PC-3 (cell line): ENCODE data around the gene MSMO1. TPM values are rescaled to one million over a fixed set of nuclear protein-coding genes. Genes with fewer than 3 reads are reported as not detected.

Source experiments
- ATAC-seq: fragments of 200-7000 bp; cut with Tn5 transposase; 2 replicates; pipeline ENCODE4 v1.9.1; 2020; ENCODE audit warnings: mild to moderate bottlenecking, moderate library complexity
- BruUV-seq: library from RNA; stranded (reverse); fragments of 400-500 nt; replicated peaks from 2 replicates; lab custom pipeline; 2021; lab: Mats Ljungman, UMichigan
- CTCF ChIA-PET: fragments of 300-600 bp; sonication (Branson Sonifier 250); formaldehyde crosslinking; loops from one replicate; lab custom pipeline; 2022; ENCODE audit warnings: antibody characterized with exemption; lab: Charles Lee
- POLR2A ChIA-PET: fragments of 300-600 bp; sonication (Branson Sonifier 250); formaldehyde crosslinking; loops from one replicate; lab custom pipeline; 2022; ENCODE audit warnings: antibody characterized with exemption; ENCODE audit not compliant: unreplicated experiment; lab: Charles Lee
- DNase-seq: peaks from one replicate; pipeline ENCODE4 v3.0.0-alpha.2; 2015
- H2AFZ ChIP-seq: fragments of 300-600 bp; sonication (generic); 2 replicates; pipeline ENCODE4 v1.6.0; 2016; ENCODE audit warnings: antibody characterized with exemption, low read length
- H3F3A ChIP-seq: fragments of 300-600 bp; sonication (generic); one replicate; pipeline ENCODE4 v1.6.0; 2017; ENCODE audit warnings: antibody characterized with exemption, low read length, control low read depth, mild to moderate bottlenecking; ENCODE audit not compliant: unreplicated experiment
- H3K27ac ChIP-seq: fragments of 300-600 bp; sonication (generic); 2 replicates; pipeline ENCODE4 v1.5.1; 2016; ENCODE audit warnings: mild to moderate bottlenecking, low read length
- H3K27me3 ChIP-seq: fragments of 300-600 bp; sonication (generic); 2 replicates; pipeline ENCODE4 v1.6.1; 2016; ENCODE audit warnings: low read length, mixed read lengths
- H3K36me3 ChIP-seq: fragments of 300-600 bp; sonication (generic); 2 replicates; pipeline ENCODE4 v1.6.1; 2016; ENCODE audit warnings: low read depth, mixed run types, low read length, mixed read lengths
- H3K4me1 ChIP-seq: fragments of 300-600 bp; sonication (generic); 2 replicates; pipeline ENCODE4 v1.5.1; 2016; ENCODE audit warnings: low read length; ENCODE audit not compliant: insufficient read depth
- H3K4me2 ChIP-seq: fragments of 300-600 bp; sonication (generic); 2 replicates; pipeline ENCODE4 v1.6.0; 2016; ENCODE audit warnings: low read length
- H3K4me3 ChIP-seq: fragments of 300-600 bp; sonication (generic); 2 replicates; pipeline ENCODE4 v1.5.1; 2016; ENCODE audit warnings: mild to moderate bottlenecking, low read length, mixed read lengths
- H3K79me2 ChIP-seq: fragments of 300-600 bp; sonication (generic); 2 replicates; pipeline ENCODE4 v1.6.1; 2017; ENCODE audit warnings: low read length, mixed read lengths
- H3K9ac ChIP-seq: fragments of 300-600 bp; sonication (generic); 2 replicates; pipeline ENCODE4 v1.6.0; 2016; ENCODE audit warnings: mild to moderate bottlenecking, low read length
- H3K9me2 ChIP-seq: fragments of 300-600 bp; sonication (generic); replicated peaks from 2 replicates; pipeline ENCODE4 v1.6.1; 2016; ENCODE audit warnings: mixed run types, low read length, mixed read lengths
- H3K9me3 ChIP-seq: fragments of 300-600 bp; sonication (generic); 2 replicates; pipeline ENCODE4 v1.6.1; 2016; ENCODE audit warnings: low read length, mixed read lengths
- H4K20me1 ChIP-seq: fragments of 300-600 bp; sonication (generic); 2 replicates; pipeline ENCODE4 v1.6.1; 2016; ENCODE audit warnings: low read length, mixed read lengths
- CTCF ChIP-seq: fragments of 300-600 bp; sonication (generic); conservative IDR thresholded peaks from 2 replicates; pipeline ENCODE4 v1.5.1; 2017; ENCODE audit warnings: antibody characterized with exemption, low read depth, mild to moderate bottlenecking, low read length
- EZH2 ChIP-seq: fragments of 300-600 bp; sonication (generic); IDR thresholded peaks from one replicate; pipeline ENCODE4 v1.6.1; 2017; ENCODE audit warnings: antibody characterized with exemption, mild to moderate bottlenecking, low read length; ENCODE audit not compliant: unreplicated experiment
- EZH2phosphoT487 ChIP-seq: fragments of 300-600 bp; sonication (generic); IDR thresholded peaks from 2 replicates; pipeline ENCODE4 v1.6.1; 2018; ENCODE audit warnings: mild to moderate bottlenecking, antibody characterized with exemption, low read length, borderline replicate concordance
- intact Hi-C: fragments of 100-400 bp; cut with micrococcal nuclease; formaldehyde crosslinking; loops from 2 replicates; pipeline ENCODE4 v1.9.0; 2023
- microRNA-seq: library from miRNA; unstranded; fragments of <30 nt; microRNA quantifications from one replicate; pipeline ENCODE4 v1.1.0, GENCODE V29; 2020; ENCODE audit not compliant: unreplicated experiment
- total RNA-seq: library from RNA; depleted of rRNA; stranded (reverse); fragments of >200 nt; gene quantifications from 2 replicates; pipeline ENCODE4 v1.2.3, GENCODE V29; 2014; rRNA removed

MSMO1 gene
- total RNA-seq, 1 experiment from 2014 or later, result 37.6 TPM

GRCh38 chr4:165385126-165385525 is 57.7 kb downstream of the MSMO1 start:
- H3K9me3 ChIP-seq, result no peaks in the 10 kb centered on the region
- H3K4me2 ChIP-seq, result no peak overlapping the region
- no peaks in the 10 kb centered on the region for H3K36me3 ChIP-seq
- H3K4me3 ChIP-seq, result no peak overlapping the region
- H3K79me2 ChIP-seq, result no peaks in the 10 kb centered on the region
- H3K27ac ChIP-seq, result no peak overlapping the region
- intact Hi-C loops, result no loop called here
- DNase-seq (no peak), ATAC-seq (no peak)
- no peaks in the 10 kb centered on the region for H4K20me1 ChIP-seq
- no peaks in the 10 kb centered on the region for H3K27me3 ChIP-seq
- H3K9me2 ChIP-seq, result no peaks in the 10 kb centered on the region
- H3F3A ChIP-seq, result no peaks in the 10 kb centered on the region
- BruUV-seq, result no TSS peak
- TF ChIP-seq CTCF (no peak), EZH2phosphoT487 (no peak), EZH2 (no peak)
- ChIA-PET POLR2A (no interaction called here), CTCF (no interaction called here)
- no peak overlapping the region for H2AFZ ChIP-seq
- no peak overlapping the region for H3K9ac ChIP-seq
- H3K4me1 ChIP-seq, result no peaks in the 10 kb centered on the region

GRCh38 chr4:165386328-165386727 is 58.9 kb downstream of the MSMO1 start:
- POLR2A ChIA-PET, result no interaction called here
- intact Hi-C loops, result no loop called here
- Histone ChIP-seq H3K4me2 (no peak overlapping the region), H3K36me3 (no peaks in the 10 kb centered on the region), H3K79me2 (no peaks in the 10 kb centered on the region), H3K9ac (no peak overlapping the region), H3K27ac (no peak overlapping the region), H3K9me3 (no peaks in the 10 kb centered on the region), H3K27me3 (no peaks in the 10 kb centered on the region), H4K20me1 (no peaks in the 10 kb centered on the region), H3K9me2 (no peaks in the 10 kb centered on the region), H3K4me3 (no peak overlapping the region), H3F3A (no peaks in the 10 kb centered on the region), H2AFZ (no peak overlapping the region), H3K4me1 (no peaks in the 10 kb centered on the region)
- DNase-seq, result no peak
- ATAC-seq, result no peak
- CTCF ChIA-PET, result no interaction called here
- no TSS peak for BruUV-seq
- TF ChIP-seq CTCF (no peak), EZH2 (no peak), EZH2phosphoT487 (no peak)

- no peaks in the 10 kb centered on the region for H4K20me1 ChIP-seq
- no peak overlapping the region for H3K4me2 ChIP-seq
- no peak for TF ChIP-seq EZH2
- TF ChIP-seq EZH2phosphoT487, result no peak
- no peak for TF ChIP-seq CTCF
- H3K4me3 ChIP-seq, result no peak overlapping the region
- H3K9me3 ChIP-seq, result no peaks in the 10 kb centered on the region
- H3K4me1 ChIP-seq, result no peaks in the 10 kb centered on the region
- DNase-seq (no peak), ATAC-seq (no peak)
- H3K9me2 ChIP-seq, result no peaks in the 10 kb centered on the region
- H2AFZ ChIP-seq, result no peak overlapping the region
- CTCF ChIA-PET, result no interaction called here
- H3F3A ChIP-seq, result no peaks in the 10 kb centered on the region
- POLR2A ChIA-PET, result no interaction called here
- H3K36me3 ChIP-seq, result no peaks in the 10 kb centered on the region
- no peak overlapping the region for H3K27ac ChIP-seq
- H3K79me2 ChIP-seq, result no peaks in the 10 kb centered on the region
- BruUV-seq, result no TSS peak
- no peak overlapping the region for H3K9ac ChIP-seq
- intact Hi-C loops, result no loop called here
- H3K27me3 ChIP-seq, result no peaks in the 10 kb centered on the region
Measured at GRCh38 chr4:165388756-165389155, 61.3 kb downstream of the MSMO1 start.

Small RNAs within 50 kb of the gene (microRNA-seq; reads per million reads assigned to microRNA genes)
- gene MIR578, result not detected

Other genes starting within 250 kb of the MSMO1 start
- gene TMEM192, start 214.8 kb upstream of the MSMO1 start, total RNA-seq, result 6.8 and 7.4 TPM in 2 replicates
- 10.0 and 11.0 TPM in 2 replicates for gene KLHL2, start 120.1 kb upstream of the MSMO1 start, total RNA-seq
- 15.4 and 15.5 TPM in 2 replicates for gene CPE, start 51.3 kb downstream of the MSMO1 start, total RNA-seq